Karpas-422 (cell line): ENCODE data around the gene DZIP3. TPM values are rescaled to one million over a fixed set of nuclear protein-coding genes. Genes with fewer than 3 reads are reported as not detected.

ENCODE experiments used
- DNase-seq: peaks from one replicate; pipeline ENCODE4 v3.0.0-alpha.2; 2015
- H2AFZ ChIP-seq: fragments of 200-600 bp; sonication (generic); 2 replicates; pipeline ENCODE4 v1.6.1; 2014; ENCODE audit warnings: antibody characterized with exemption, low read length, mixed read lengths
- H3K27ac ChIP-seq: fragments of 200-600 bp; sonication (generic); 2 replicates; pipeline ENCODE4 v1.5.1; 2014; ENCODE audit warnings: mild to moderate bottlenecking, low read length, moderate library complexity
- H3K27me3 ChIP-seq: fragments of 200-600 bp; sonication (generic); 2 replicates; pipeline ENCODE4 v1.6.1; 2014; ENCODE audit warnings: low read length, mixed read lengths
- H3K36me3 ChIP-seq: fragments of 200-600 bp; sonication (generic); 2 replicates; pipeline ENCODE4 v1.6.1; 2014; ENCODE audit warnings: low read length, mixed read lengths; ENCODE audit not compliant: insufficient read depth
- H3K4me1 ChIP-seq: fragments of 200-600 bp; sonication (generic); 2 replicates; pipeline ENCODE4 v1.6.1; 2014; ENCODE audit warnings: mild to moderate bottlenecking, low read length, mixed read lengths
- H3K4me2 ChIP-seq: fragments of 200-600 bp; sonication (generic); 2 replicates; pipeline ENCODE4 v1.6.1; 2014; ENCODE audit warnings: low read length, low read depth, mild to moderate bottlenecking; ENCODE audit not compliant: poor library complexity, severe bottlenecking
- H3K4me3 ChIP-seq: fragments of 200-600 bp; sonication (generic); 2 replicates; pipeline ENCODE4 v1.5.1; 2014; ENCODE audit warnings: mild to moderate bottlenecking, antibody characterized with exemption, low read length, mixed read lengths
- H3K79me2 ChIP-seq: fragments of 200-600 bp; sonication (generic); 2 replicates; pipeline ENCODE4 v1.6.1; 2014; ENCODE audit warnings: mild to moderate bottlenecking, low read length, mixed read lengths
- H3K9ac ChIP-seq: fragments of 200-600 bp; sonication (generic); 2 replicates; pipeline ENCODE4 v1.6.0; 2014; ENCODE audit warnings: low read length
- H3K9me2 ChIP-seq: fragments of 200-600 bp; sonication (generic), shearing (Covaris generic); replicated peaks from 2 replicates; pipeline ENCODE4 v1.6.0; 2014; ENCODE audit warnings: mild to moderate bottlenecking, low read length, moderate library complexity; ENCODE audit not compliant: insufficient read depth
- H3K9me3 ChIP-seq: fragments of 300-700, 200-600 bp; sonication (generic); 2 replicates; pipeline ENCODE4 v1.6.1; 2014; ENCODE audit warnings: low read length, mixed read lengths
- H4K20me1 ChIP-seq: fragments of 200-600 bp; sonication (generic); 2 replicates; pipeline ENCODE4 v1.6.1; 2014; ENCODE audit warnings: mild to moderate bottlenecking, antibody characterized with exemption, low read length, low read depth; ENCODE audit not compliant: insufficient read depth
- total RNA-seq: library from RNA; depleted of rRNA; stranded (reverse); fragments of >200 nt; shearing (Covaris generic); gene quantifications from 2 replicates; pipeline ENCODE4 v1.2.3, GENCODE V29; 2014; ENCODE audit warnings: low replicate concordance

DZIP3 gene
- total RNA-seq, 1 experiment from 2014 or later: 15.7 TPM

- H3K9ac ChIP-seq: no peak overlapping the region
- H3K9me2 ChIP-seq: no peaks in the 10 kb centered on the region
- no peaks in the 10 kb centered on the region for H4K20me1 ChIP-seq
- no peaks in the 10 kb centered on the region for H3K27me3 ChIP-seq
- H3K4me1 ChIP-seq: no peaks in the 10 kb centered on the region
- no peak for DNase-seq
- no peak overlapping the region for H3K4me2 ChIP-seq
- no peak overlapping the region for H3K27ac ChIP-seq
- H3K36me3 ChIP-seq: no peaks in the 10 kb centered on the region
- no peaks in the 10 kb centered on the region for H3K9me3 ChIP-seq
- H2AFZ ChIP-seq: no peak overlapping the region
- H3K4me3 ChIP-seq: no peak overlapping the region
- H3K79me2 ChIP-seq: no peaks in the 10 kb centered on the region
Observed at GRCh38 chr3:108718454-108718853, 128.9 kb downstream of the DZIP3 start.

GRCh38 chr3:108719178-108719806 lies 129.8 kb downstream of the DZIP3 start:
- no peak overlapping the region for H3K4me3 ChIP-seq
- H3K27me3 ChIP-seq: no peaks in the 10 kb centered on the region
- no peaks in the 10 kb centered on the region for H3K36me3 ChIP-seq
- no peak for DNase-seq
- H3K27ac ChIP-seq: no peak overlapping the region
- no peak overlapping the region for H3K4me2 ChIP-seq
- no peak overlapping the region for H2AFZ ChIP-seq
- no peaks in the 10 kb centered on the region for H3K9me3 ChIP-seq
- no peaks in the 10 kb centered on the region for H3K79me2 ChIP-seq
- H4K20me1 ChIP-seq: no peaks in the 10 kb centered on the region
- H3K9me2 ChIP-seq: no peaks in the 10 kb centered on the region
- H3K9ac ChIP-seq: no peak overlapping the region
- H3K4me1 ChIP-seq: no peaks in the 10 kb centered on the region

- H3K4me2 ChIP-seq: no peak overlapping the region
- no peak for DNase-seq
- H3K9ac ChIP-seq: no peak overlapping the region
- H3K9me2 ChIP-seq: no peaks in the 10 kb centered on the region
- no peak overlapping the region for H3K4me3 ChIP-seq
- no peaks in the 10 kb centered on the region for H3K79me2 ChIP-seq
- no peaks in the 10 kb centered on the region for H4K20me1 ChIP-seq
- H2AFZ ChIP-seq: no peak overlapping the region
- H3K36me3 ChIP-seq: no peaks in the 10 kb centered on the region
- no peaks in the 10 kb centered on the region for H3K27me3 ChIP-seq
- H3K4me1 ChIP-seq: no peaks in the 10 kb centered on the region
- no peaks in the 10 kb centered on the region for H3K9me3 ChIP-seq
- no peak overlapping the region for H3K27ac ChIP-seq
Observed at GRCh38 chr3:108722724-108723123, 133.2 kb downstream of the DZIP3 start.

- Histone ChIP-seq H3K27ac (no peak overlapping the region), H3K4me3 (no peak overlapping the region), H3K9ac (no peak overlapping the region), H3K79me2 (no peaks in the 10 kb centered on the region), H3K4me2 (no peak overlapping the region), H3K36me3 (no peaks in the 10 kb centered on the region), H2AFZ (no peak overlapping the region), H3K27me3 (no peaks in the 10 kb centered on the region), H4K20me1 (no peaks in the 10 kb centered on the region), H3K9me2 (no peaks in the 10 kb centered on the region), H3K9me3 (no peaks in the 10 kb centered on the region), H3K4me1 (no peaks in the 10 kb centered on the region)
- no peak for DNase-seq
Observed at GRCh38 chr3:108724101-108724500, 134.6 kb downstream of the DZIP3 start.

GRCh38 chr3:108728105-108728504 lies 138.6 kb downstream of the DZIP3 start:
- no peak overlapping the region for H2AFZ ChIP-seq
- H3K4me2 ChIP-seq: no peak overlapping the region
- H3K9me3 ChIP-seq: no peaks in the 10 kb centered on the region
- no peaks in the 10 kb centered on the region for H3K79me2 ChIP-seq
- no peaks in the 10 kb centered on the region for H3K4me1 ChIP-seq
- no peak overlapping the region for H3K9ac ChIP-seq
- no peaks in the 10 kb centered on the region for H3K9me2 ChIP-seq
- H3K27me3 ChIP-seq: no peaks in the 10 kb centered on the region
- no peak overlapping the region for H3K4me3 ChIP-seq
- H3K36me3 ChIP-seq: no peaks in the 10 kb centered on the region
- H3K27ac ChIP-seq: no peak overlapping the region
- no peaks in the 10 kb centered on the region for H4K20me1 ChIP-seq
- DNase-seq: no peak

- no peaks in the 10 kb centered on the region for H3K36me3 ChIP-seq
- H3K27ac ChIP-seq: no peak overlapping the region
- H3K9ac ChIP-seq: no peak overlapping the region
- no peak overlapping the region for H3K4me3 ChIP-seq
- no peak for DNase-seq
- H3K4me1 ChIP-seq: no peaks in the 10 kb centered on the region
- H3K27me3 ChIP-seq: no peaks in the 10 kb centered on the region
- no peak overlapping the region for H2AFZ ChIP-seq
- H3K9me3 ChIP-seq: no peaks in the 10 kb centered on the region
- H3K9me2 ChIP-seq: no peaks in the 10 kb centered on the region
- no peaks in the 10 kb centered on the region for H3K79me2 ChIP-seq
- no peak overlapping the region for H3K4me2 ChIP-seq
- H4K20me1 ChIP-seq: no peaks in the 10 kb centered on the region
Observed at GRCh38 chr3:108728934-108729333, 139.4 kb downstream of the DZIP3 start.

- Histone ChIP-seq H3K4me2 (no peak overlapping the region), H2AFZ (no peak overlapping the region), H3K79me2 (no peaks in the 10 kb centered on the region), H4K20me1 (no peaks in the 10 kb centered on the region), H3K36me3 (no peaks in the 10 kb centered on the region), H3K9me3 (no peaks in the 10 kb centered on the region), H3K27me3 (no peaks in the 10 kb centered on the region), H3K4me3 (no peak overlapping the region), H3K9ac (no peak overlapping the region), H3K4me1 (no peaks in the 10 kb centered on the region), H3K27ac (no peak overlapping the region), H3K9me2 (no peaks in the 10 kb centered on the region)
- DNase-seq: no peak
Observed at GRCh38 chr3:108736821-108737220, 147.3 kb downstream of the DZIP3 start.

GRCh38 chr3:108742929-108743328 lies 153.4 kb downstream of the DZIP3 start:
- H4K20me1 ChIP-seq: no peaks in the 10 kb centered on the region
- H3K27ac ChIP-seq: no peak overlapping the region
- no peak overlapping the region for H3K4me3 ChIP-seq
- H3K9me3 ChIP-seq: no peaks in the 10 kb centered on the region
- no peak overlapping the region for H3K4me2 ChIP-seq
- no peaks in the 10 kb centered on the region for H3K79me2 ChIP-seq
- no peak overlapping the region for H2AFZ ChIP-seq
- no peaks in the 10 kb centered on the region for H3K4me1 ChIP-seq
- H3K9ac ChIP-seq: no peak overlapping the region
- DNase-seq: no peak
- no peaks in the 10 kb centered on the region for H3K27me3 ChIP-seq
- no peaks in the 10 kb centered on the region for H3K9me2 ChIP-seq
- H3K36me3 ChIP-seq: no peaks in the 10 kb centered on the region
